Chondrocyte (in vitro differentiated cells): Measurements from ENCODE around the gene HOXC10. TPM values are rescaled to one million over a fixed set of nuclear protein-coding genes. Genes with fewer than 3 reads are reported as not detected.

Experiments used
- DNase-seq: peaks from one replicate; pipeline ENCODE4 v3.0.0; 2021; ENCODE audit warnings: mixed read lengths, low spot score
- H3K27ac Mint-ChIP-seq: one replicate; pipeline ENCODE4 v1.8.0; 2021; ENCODE audit warnings: mild to moderate bottlenecking, moderate library complexity, mixed read lengths; ENCODE audit not compliant: unreplicated experiment
- H3K27me3 Mint-ChIP-seq: 2 replicates; pipeline ENCODE4 v1.8.0; 2021; ENCODE audit warnings: low read depth, mixed read lengths
- H3K36me3 Mint-ChIP-seq: 2 replicates; pipeline ENCODE4 v1.8.0; 2021; ENCODE audit warnings: low read depth, mixed read lengths
- H3K4me1 Mint-ChIP-seq: 2 replicates; pipeline ENCODE4 v1.8.0; 2021; ENCODE audit warnings: low read depth, mild to moderate bottlenecking, mixed read lengths
- H3K4me3 Mint-ChIP-seq: one replicate; pipeline ENCODE4 v1.8.0; 2021; ENCODE audit warnings: mild to moderate bottlenecking, moderate library complexity, mixed read lengths; ENCODE audit not compliant: unreplicated experiment
- H3K9me3 Mint-ChIP-seq: 2 replicates; pipeline ENCODE4 v1.8.0; 2021; ENCODE audit warnings: low read depth, mixed read lengths
- CTCF ChIP-seq: fragments of 200-600 bp; sonication (generic); IDR thresholded peaks from 2 replicates; pipeline ENCODE4 v1.5.0; 2021; ENCODE audit warnings: antibody characterized with exemption, mild to moderate bottlenecking, moderate library complexity
- total RNA-seq: library from RNA; stranded (reverse); gene quantifications from 3 replicates; pipeline ENCODE4 v1.2.1, GENCODE V29; 2021

Gene HOXC10
- total RNA-seq, 1 donor from 2014 or later, result not detected

DNA sequence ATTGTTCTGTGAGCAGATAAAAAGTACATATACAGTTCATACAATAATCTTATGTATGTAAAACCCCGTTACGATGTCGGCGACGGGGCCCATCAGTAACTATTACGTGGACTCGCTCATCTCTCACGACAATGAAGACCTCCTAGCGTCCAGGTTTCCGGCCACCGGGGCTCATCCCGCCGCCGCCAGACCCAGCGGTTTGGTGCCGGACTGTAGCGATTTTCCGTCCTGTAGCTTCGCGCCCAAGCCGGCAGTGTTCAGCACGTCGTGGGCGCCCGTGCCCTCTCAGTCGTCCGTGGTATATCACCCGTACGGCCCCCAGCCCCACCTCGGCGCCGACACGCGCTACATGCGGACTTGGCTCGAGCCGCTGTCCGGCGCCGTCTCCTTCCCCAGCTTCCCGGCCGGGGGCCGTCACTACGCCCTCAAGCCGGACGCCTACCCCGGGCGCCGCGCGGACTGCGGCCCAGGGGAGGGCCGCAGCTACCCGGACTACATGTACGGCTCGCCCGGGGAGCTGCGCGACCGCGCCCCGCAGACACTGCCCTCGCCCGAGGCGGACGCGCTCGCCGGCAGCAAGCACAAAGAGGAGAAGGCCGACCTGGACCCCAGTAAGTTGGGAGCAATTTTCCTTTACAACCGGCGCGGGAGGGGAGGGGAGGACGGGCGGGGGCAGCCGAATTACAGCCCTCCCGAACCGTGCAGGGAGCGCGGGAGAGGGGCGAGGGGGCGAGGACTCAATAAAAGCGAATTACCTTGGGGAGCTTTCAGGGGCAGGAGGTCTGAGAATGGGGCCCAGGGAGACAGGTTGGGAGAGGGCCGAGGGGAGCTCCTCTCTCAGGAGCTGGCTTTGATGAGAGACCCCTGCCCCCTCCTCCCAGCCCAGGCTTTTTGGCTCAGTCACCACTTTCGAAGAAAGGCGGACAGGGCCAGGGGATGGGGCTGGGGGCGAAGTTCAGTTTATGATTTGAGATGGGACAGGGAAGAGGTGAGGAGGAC is 15.5 kb downstream of the HOXC10 start, which contains the start of gene HOXC9:
Gene HOXC9, plus strand, starts transcription at position 46 of the 999 bp plus-strand sequence. Its CDS starts 28 bp downstream, at position 74.
- Mint-ChIP-seq H3K27ac (no peak within 1 kb of the TSS), H3K4me1 (peaks cover 11% of the 10 kb centered on the region), H3K27me3 (peaks cover 89% of the 10 kb centered on the region), H3K36me3 (peaks cover 2% of the 10 kb centered on the region), H3K9me3 (no peaks in the 10 kb centered on the region), H3K4me3 (peak within 1 kb of the TSS; percentile 50)
- no peak for DNase-seq
- no peak for TF ChIP-seq CTCF

GRCh38 chr12:54001283-54002187 is 16.6 kb downstream of the HOXC10 start:
- no peaks in the 10 kb centered on the region for H3K9me3 Mint-ChIP-seq

GRCh38 chr12:54002278-54002914 is 17.4 kb downstream of the HOXC10 start:
- H3K4me3 Mint-ChIP-seq, result no peak overlapping the region
- no peak overlapping the region for H3K27ac Mint-ChIP-seq

More at GRCh38 chr12:54001283-54002187, 16.6 kb downstream of the HOXC10 start:
- H3K4me3 Mint-ChIP-seq, result no peak overlapping the region
- no peak for TF ChIP-seq CTCF
- peaks cover 2% of the 10 kb centered on the region for H3K36me3 Mint-ChIP-seq
- H3K27me3 Mint-ChIP-seq, result peaks cover 91% of the 10 kb centered on the region
- peaks cover 11% of the 10 kb centered on the region for H3K4me1 Mint-ChIP-seq
- DNase-seq, result no peak
- H3K27ac Mint-ChIP-seq, result peak overlapping the region; percentile 22

GRCh38 chr12:54002915-54003389 is 18.0 kb downstream of the HOXC10 start:
- peaks cover 8% of the 10 kb centered on the region for H3K4me1 Mint-ChIP-seq
- no peaks in the 10 kb centered on the region for H3K9me3 Mint-ChIP-seq
- no peak for DNase-seq
- H3K4me3 Mint-ChIP-seq, result no peak overlapping the region
- H3K36me3 Mint-ChIP-seq, result peaks cover 2% of the 10 kb centered on the region
- no peak for TF ChIP-seq CTCF
- no peak overlapping the region for H3K27ac Mint-ChIP-seq
- peaks cover 90% of the 10 kb centered on the region for H3K27me3 Mint-ChIP-seq

More at GRCh38 chr12:54002278-54002914, 17.4 kb downstream of the HOXC10 start:
- Mint-ChIP-seq H3K9me3 (no peaks in the 10 kb centered on the region), H3K36me3 (peaks cover 2% of the 10 kb centered on the region), H3K27me3 (peaks cover 90% of the 10 kb centered on the region), H3K4me1 (peaks cover 11% of the 10 kb centered on the region)
- no peak for TF ChIP-seq CTCF
- no peak for DNase-seq
